ENCODE results near the gene IL17C. TPM values are rescaled to one million over a fixed set of nuclear protein-coding genes. Genes with fewer than 3 reads are reported as not detected.

The IL17C gene
- total RNA-seq (2022; extraction: Qiagen RNA extraction; ENCODE audit: low read depth), result not detected in 5 replicates

GRCh38 chr16:88638323-88639230 is at the start of gene IL17C:
IL17C (plus strand) TSS chr16:88638572; CDS start chr16:88638642, 70 bp downstream.

GRCh38 chr16:88650749-88651275 is 12.4 kb downstream of the IL17C start, which contains the start of gene CYBA:
CYBA (minus strand) TSS chr16:88651053; CDS start chr16:88651013, 40 bp downstream.

GRCh38 chr16:88662843-88663606 is 24.7 kb downstream of the IL17C start, which contains the start of gene MVD:
MVD (minus strand) TSS chr16:88663091; CDS start chr16:88663080, 11 bp downstream.

GRCh38 chr16:88686439-88687253 is 48.3 kb downstream of the IL17C start, which contains the start of gene SNAI3:
SNAI3 (minus strand) TSS chr16:88686507; CDS start chr16:88686406, 101 bp downstream.

Other genes starting within 250 kb of the IL17C start
- 5.6 to 7.2 TPM (median 6.2 TPM) in 5 replicates for gene ZFPM1, start 185.3 kb upstream of the IL17C start, total RNA-seq (2022; extraction: Qiagen RNA extraction; ENCODE audit: low read depth)
- gene ZC3H18, start 68.2 kb upstream of the IL17C start, total RNA-seq (2022; extraction: Qiagen RNA extraction; ENCODE audit: low read depth), result 41.8 to 48.8 TPM (median 47.6 TPM) in 5 replicates
- 267 to 301 TPM (median 293 TPM) in 5 replicates for gene CYBA, start 12.5 kb downstream of the IL17C start, total RNA-seq (2022; extraction: Qiagen RNA extraction; ENCODE audit: low read depth)
- 16.6 to 23.1 TPM (median 20.2 TPM) in 5 replicates for gene MVD, start 24.5 kb downstream of the IL17C start, total RNA-seq (2022; extraction: Qiagen RNA extraction; ENCODE audit: low read depth)
- gene SNAI3, start 47.9 kb downstream of the IL17C start, total RNA-seq (2022; extraction: Qiagen RNA extraction; ENCODE audit: low read depth), result 0.08 to 0.32 TPM (median 0.17 TPM) in 4 of 5 replicates, not detected in the other
- 11.3 to 17.7 TPM (median 17.4 TPM) in 5 replicates for gene RNF166, start 67.8 kb downstream of the IL17C start, total RNA-seq (2022; extraction: Qiagen RNA extraction; ENCODE audit: low read depth)
- 25.4 to 36.2 TPM (median 33.3 TPM) in 5 replicates for gene CTU2, start 67.9 kb downstream of the IL17C start, total RNA-seq (2022; extraction: Qiagen RNA extraction; ENCODE audit: low read depth)
- 110 to 147 TPM (median 137 TPM) in 5 replicates for gene PIEZO1, start 146.6 kb downstream of the IL17C start, total RNA-seq (2022; extraction: Qiagen RNA extraction; ENCODE audit: low read depth)
- gene CDT1, start 165.2 kb downstream of the IL17C start, total RNA-seq (2022; extraction: Qiagen RNA extraction; ENCODE audit: low read depth), result 25.6 to 32.0 TPM (median 29.9 TPM) in 5 replicates
- 310 to 457 TPM (median 407 TPM) in 5 replicates for gene APRT, start 173.4 kb downstream of the IL17C start, total RNA-seq (2022; extraction: Qiagen RNA extraction; ENCODE audit: low read depth)
- gene GALNS, start 218.4 kb downstream of the IL17C start, total RNA-seq (2022; extraction: Qiagen RNA extraction; ENCODE audit: low read depth), result 33.8 to 47.9 TPM (median 47.0 TPM) in 5 replicates
- 101 to 127 TPM (median 106 TPM) in 5 replicates for gene TRAPPC2L, start 218.6 kb downstream of the IL17C start, total RNA-seq (2022; extraction: Qiagen RNA extraction; ENCODE audit: low read depth)
- not detected in 5 replicates for gene PABPN1L, start 228.1 kb downstream of the IL17C start, total RNA-seq (2022; extraction: Qiagen RNA extraction; ENCODE audit: low read depth)

Data from A549 treated with GW870086 at 1 μM for 4 hours (cell line).